Keratinocyte (primary cell): ENCODE results near the gene SCPEP1. TPM values are rescaled to one million over a fixed set of nuclear protein-coding genes. Genes with fewer than 3 reads are reported as not detected.

Experiments
- DNase-seq: peaks from one replicate; pipeline ENCODE4 v3.0.0-alpha.2; 2011; ENCODE audit warnings: low read depth, missing footprints, low spot score
- FAIRE-seq: peaks from 2 replicates; lab custom pipeline; 2011; peaks lifted over from hg19 to GRCh38; lab: Jason Lieb, UNC
- H2AFZ ChIP-seq: 2 replicates; pipeline ENCODE4 v1.6.0; 2012; ENCODE audit warnings: low read length, control low read depth, inconsistent platforms; ENCODE audit not compliant: control insufficient read depth
- H3K27ac ChIP-seq: 2 replicates; pipeline ENCODE4 v1.5.1; 2011; ENCODE audit warnings: low read length; ENCODE audit not compliant: control insufficient read depth, insufficient read depth
- H3K27me3 ChIP-seq: 3 replicates; pipeline ENCODE4 v1.6.0; 2011; ENCODE audit warnings: low read length; ENCODE audit not compliant: control insufficient read depth, insufficient read depth; ENCODE audit errors: extremely low read depth
- H3K36me3 ChIP-seq, 2 experiments: 2 replicates in 1 of 2; 3 replicates in 1 of 2; pipeline ENCODE4 v1.5.1; 2011; ENCODE audit warnings: low read length in 2 of 2, mild to moderate bottlenecking in 1 of 2; ENCODE audit not compliant: control insufficient read depth in 2 of 2, insufficient read depth in 2 of 2; ENCODE audit errors: extremely low read depth in 1 of 2
- H3K4me1 ChIP-seq: 3 replicates; pipeline ENCODE4 v1.5.1; 2011; ENCODE audit warnings: low read length; ENCODE audit not compliant: control insufficient read depth, insufficient read depth; ENCODE audit errors: extremely low read depth
- H3K4me2 ChIP-seq: 3 replicates; pipeline ENCODE4 v1.6.0; 2011; ENCODE audit warnings: low read depth, low read length; ENCODE audit not compliant: control insufficient read depth, insufficient read depth; ENCODE audit errors: extremely low read depth
- H3K4me3 ChIP-seq, 3 experiments: fragments of 200-600 bp in 1 of 3; sonication (generic) in 1 of 3; 2 replicates in 2 of 3; 3 replicates in 1 of 3; pipeline ENCODE4 v1.5.1; 2011 to 2016; ENCODE audit warnings: low read length in 3 of 3, mild to moderate bottlenecking in 3 of 3, control low read depth in 2 of 3, inconsistent platforms in 1 of 3, low read depth in 1 of 3, mixed read lengths in 1 of 3, mixed run types in 1 of 3, moderate library complexity in 1 of 3; ENCODE audit not compliant: control insufficient read depth in 2 of 3, insufficient read depth in 2 of 3; ENCODE audit errors: extremely low read depth in 1 of 3
- H3K79me2 ChIP-seq: 2 replicates; pipeline ENCODE4 v1.6.0; 2012; ENCODE audit warnings: low read length; ENCODE audit not compliant: control insufficient read depth, insufficient read depth
- H3K9ac ChIP-seq: 3 replicates; pipeline ENCODE4 v1.6.0; 2011; ENCODE audit warnings: low read length; ENCODE audit not compliant: control insufficient read depth, insufficient read depth; ENCODE audit errors: extremely low read depth
- H3K9me1 ChIP-seq: 3 replicates; pipeline ENCODE4 v1.6.0; 2011; ENCODE audit warnings: low read length; ENCODE audit not compliant: control insufficient read depth, insufficient read depth; ENCODE audit errors: extremely low read depth
- H3K9me3 ChIP-seq: 2 replicates; pipeline ENCODE4 v1.5.1; 2012; ENCODE audit warnings: low read depth, low read length; ENCODE audit not compliant: control insufficient read depth
- H4K20me1 ChIP-seq: 3 replicates; pipeline ENCODE4 v1.6.0; 2011; ENCODE audit warnings: low read length; ENCODE audit not compliant: control insufficient read depth, insufficient read depth; ENCODE audit errors: extremely low read depth
- CTCF ChIP-seq, 3 experiments: IDR thresholded peaks in 1 of 3; conservative IDR thresholded peaks in 1 of 3; optimal IDR thresholded peaks in 1 of 3; 2 replicates in 2 of 3; 3 replicates in 1 of 3; pipeline versions ENCODE3 to v1.5.1; 2011; ENCODE audit warnings: low read length in 3 of 3, mild to moderate bottlenecking in 3 of 3, moderate library complexity in 2 of 3, control low read depth in 1 of 3, inconsistent platforms in 1 of 3; ENCODE audit not compliant: insufficient read depth in 2 of 3; ENCODE audit errors: extremely low read depth in 1 of 3
- EZH2 ChIP-seq: IDR thresholded peaks from one replicate; pipeline ENCODE4 v1.6.1; 2012; ENCODE audit warnings: inconsistent platforms, mild to moderate bottlenecking, low read length, moderate library complexity
- dilution Hi-C: fragments of 300-500 bp; cut with MboI; formaldehyde crosslinking; loops from one replicate; pipeline ENCODE4 v1.7.0; 2020; ENCODE audit warnings: low sequenced_read_pairs; ENCODE audit not compliant: extremely low pct_ligation_motif_present
- polyA plus RNA-seq, 5 experiments: library from polyadenylated mRNA; depleted of rRNA in 3 of 5; stranded (reverse) in 3 of 5; stranded (forward) in 1 of 5; unstranded in 1 of 5; fragments of >200 nt; gene quantifications; 1 replicate in 1 of 5; 2 replicates in 3 of 5; 3 replicates in 1 of 5; pipeline versions ENCODE4 v1.2.1 to v1.2.3, GENCODE V29; 2011 to 2012; ENCODE audit warnings: missing spikeins in 2 of 5, low read depth in 1 of 5, low replicate concordance in 1 of 5

SCPEP1 gene
- polyA plus RNA-seq, 1 donor (not counting 4 experiments of a cell fraction or from before 2014, with no cell fraction given): 34.4 TPM

GRCh38 chr17:57017625-57018024 lies 39.7 kb downstream of the SCPEP1 start:
- Histone ChIP-seq H3K79me2 (no peaks in the 10 kb centered on the region), H4K20me1 (no peaks in the 10 kb centered on the region), H2AFZ (no peak overlapping the region), H3K4me2 (no peak overlapping the region), H3K9me1 (no peaks in the 10 kb centered on the region), H3K9me3 (no peaks in the 10 kb centered on the region), H3K4me1 (no peaks in the 10 kb centered on the region), H3K27ac (no peak overlapping the region), H3K27me3 (peaks cover 4% of the 10 kb centered on the region), H3K36me3 (no peaks in the 10 kb centered on the region), H3K9ac (no peak overlapping the region), H3K4me3 (no peak overlapping the region)
- no peak for TF ChIP-seq CTCF (optimal IDR thresholded peaks at IDR 0.05 in 1 of 3, IDR thresholded peaks at IDR 0.05 in 1 of 3, conservative IDR thresholded peaks at IDR 0.05 in 1 of 3; ENCODE audit: extremely low read depth in 1 of 3, insufficient read depth in 2 of 3, low read length in 3 of 3)
- TF ChIP-seq EZH2: no peak
- no peak for FAIRE-seq
- dilution Hi-C loops: no loop called here
- no peak for DNase-seq

- FAIRE-seq: no peak
- no peak for DNase-seq
- H3K36me3 ChIP-seq: no peaks in the 10 kb centered on the region
- H3K27me3 ChIP-seq: peaks cover 4% of the 10 kb centered on the region
- no peaks in the 10 kb centered on the region for H3K4me1 ChIP-seq
- H2AFZ ChIP-seq: no peak overlapping the region
- no peak overlapping the region for H3K9ac ChIP-seq
- H3K9me3 ChIP-seq: no peaks in the 10 kb centered on the region
- no peak overlapping the region for H3K4me2 ChIP-seq
- TF ChIP-seq EZH2 (no peak), CTCF (optimal IDR thresholded peaks at IDR 0.05 in 1 of 3, IDR thresholded peaks at IDR 0.05 in 1 of 3, conservative IDR thresholded peaks at IDR 0.05 in 1 of 3; ENCODE audit: extremely low read depth in 1 of 3, insufficient read depth in 2 of 3, low read length in 3 of 3) (no peak)
- H4K20me1 ChIP-seq: no peaks in the 10 kb centered on the region
- dilution Hi-C loops: no loop called here
- H3K4me3 ChIP-seq: no peak overlapping the region
- H3K79me2 ChIP-seq: no peaks in the 10 kb centered on the region
- H3K27ac ChIP-seq: no peak overlapping the region
- H3K9me1 ChIP-seq: no peaks in the 10 kb centered on the region
Measured at GRCh38 chr17:57020208-57020607, 42.3 kb downstream of the SCPEP1 start.
